ENCODE data around the gene PNPLA6.

The PNPLA6 gene

GRCh38 chr19:7602935-7603497 is 67.5 kb downstream of the PNPLA6 start:
- no peak for DNase-seq

- no peak for DNase-seq
Observed at GRCh38 chr19:7603919-7604318, 68.4 kb downstream of the PNPLA6 start.

GRCh38 chr19:7605490-7606222 is 70.1 kb downstream of the PNPLA6 start:
- peak; percentile 27 to 28 for DNase-seq

- no peak for DNase-seq
Observed at GRCh38 chr19:7606289-7606688, 70.8 kb downstream of the PNPLA6 start.

- DNase-seq: no peak
Observed at GRCh38 chr19:7607212-7607873, 71.8 kb downstream of the PNPLA6 start.

- DNase-seq: no peak
Observed at GRCh38 chr19:7607874-7608560, 72.5 kb downstream of the PNPLA6 start.

GRCh38 chr19:7610491-7611240 is 75.1 kb downstream of the PNPLA6 start:
- DNase-seq: no peak
